Duodenal mucosa (tissue), 2 donors: ENCODE data around the gene FAM174B.

Experiments used
- H3K27ac ChIP-seq: one replicate; pipeline ENCODE4 v1.7.0; 2013; ENCODE audit warnings: low read depth, low read length
- H3K27me3 ChIP-seq, 2 donors: one replicate each; pipeline ENCODE4 v1.7.0; 2013; ENCODE audit warnings: low read length in 2 of 2, control low read depth in 1 of 2; ENCODE audit not compliant: insufficient read depth in 2 of 2, control insufficient read depth in 1 of 2
- H3K36me3 ChIP-seq, 2 donors: one replicate each; pipeline ENCODE4 v1.7.0; 2013; ENCODE audit warnings: low read length in 2 of 2, control low read depth in 1 of 2; ENCODE audit not compliant: insufficient read depth in 2 of 2, control insufficient read depth in 1 of 2
- H3K4me1 ChIP-seq, 2 donors: one replicate each; pipeline ENCODE4 v1.7.0; 2013; ENCODE audit warnings: low read length in 2 of 2, control low read depth in 1 of 2; ENCODE audit not compliant: insufficient read depth in 2 of 2, control insufficient read depth in 1 of 2
- H3K4me3 ChIP-seq, 2 donors: one replicate each; pipeline ENCODE4 v1.7.0; 2013; ENCODE audit warnings: low read length in 2 of 2, low read depth in 1 of 2
- H3K9ac ChIP-seq, 2 donors: one replicate each; pipeline ENCODE4 v1.7.0; 2013; ENCODE audit warnings: low read length in 2 of 2, low read depth in 1 of 2
- H3K9me3 ChIP-seq, 2 donors: one replicate each; pipeline ENCODE4 v1.7.0; 2013; ENCODE audit warnings: low read length in 2 of 2, control low read depth in 1 of 2; ENCODE audit not compliant: control insufficient read depth in 1 of 2

FAM174B gene

GRCh38 chr15:92634060-92634459 is 21.5 kb downstream of the FAM174B start:
- H3K36me3 ChIP-seq: no peaks in the 10 kb centered on the region
- no peaks in the 10 kb centered on the region for H3K9me3 ChIP-seq
- H3K4me1 ChIP-seq: peaks cover 17 to 24% of the 10 kb centered on the region in 2 donors
- no peaks in the 10 kb centered on the region for H3K27me3 ChIP-seq
- no peak overlapping the region for H3K9ac ChIP-seq
- H3K27ac ChIP-seq: no peak overlapping the region
- no peak overlapping the region for H3K4me3 ChIP-seq

DNA sequence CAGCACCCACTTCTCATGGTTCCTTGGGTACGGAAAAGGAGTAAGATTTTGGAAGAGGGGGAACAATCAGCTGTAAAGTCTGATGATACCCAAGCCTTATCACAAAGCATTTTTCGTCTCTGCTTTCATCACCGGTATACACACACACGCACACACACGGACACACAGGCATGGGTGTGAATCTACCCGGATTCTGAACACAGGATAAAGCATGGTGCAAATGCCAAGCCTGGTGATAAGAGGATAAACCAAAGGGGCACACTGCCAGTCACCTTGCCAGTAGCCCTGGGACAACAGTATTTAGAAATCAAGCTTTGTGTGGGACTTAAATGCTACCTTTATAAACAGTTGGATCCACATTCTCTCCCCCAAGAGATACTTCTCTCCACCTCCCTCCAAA is 22.2 kb downstream of the FAM174B start:
- H3K4me1 ChIP-seq: peaks cover 10 to 17% of the 10 kb centered on the region in 2 donors
- no peaks in the 10 kb centered on the region for H3K36me3 ChIP-seq
- no peaks in the 10 kb centered on the region for H3K9me3 ChIP-seq
- no peaks in the 10 kb centered on the region for H3K27me3 ChIP-seq
- no peak overlapping the region for H3K27ac ChIP-seq
- H3K4me3 ChIP-seq: no peak overlapping the region
- H3K9ac ChIP-seq: no peak overlapping the region

- no peak overlapping the region for H3K4me3 ChIP-seq
- H3K4me1 ChIP-seq: peaks cover 9 to 14% of the 10 kb centered on the region in 2 donors
- no peak overlapping the region for H3K9ac ChIP-seq
- no peaks in the 10 kb centered on the region for H3K27me3 ChIP-seq
- no peaks in the 10 kb centered on the region for H3K9me3 ChIP-seq
- no peaks in the 10 kb centered on the region for H3K36me3 ChIP-seq
- H3K27ac ChIP-seq: no peak overlapping the region
Observed at GRCh38 chr15:92633001-92633400, 22.6 kb downstream of the FAM174B start.

GRCh38 chr15:92631721-92632120 is 23.9 kb downstream of the FAM174B start:
- Histone ChIP-seq H3K36me3 (no peaks in the 10 kb centered on the region), H3K4me3 (no peak overlapping the region), H3K27me3 (no peaks in the 10 kb centered on the region), H3K9ac (no peak overlapping the region), H3K9me3 (no peaks in the 10 kb centered on the region), H3K27ac (no peak overlapping the region), H3K4me1 (peaks cover 0 to 3% of the 10 kb centered on the region in 2 donors)

- Histone ChIP-seq H3K27ac (no peak overlapping the region), H3K36me3 (no peaks in the 10 kb centered on the region), H3K27me3 (no peaks in the 10 kb centered on the region), H3K9ac (no peak overlapping the region), H3K4me1 (no peaks in the 10 kb centered on the region), H3K9me3 (no peaks in the 10 kb centered on the region), H3K4me3 (no peak overlapping the region)
Observed at GRCh38 chr15:92629975-92630626, 25.5 kb downstream of the FAM174B start.

DNA sequence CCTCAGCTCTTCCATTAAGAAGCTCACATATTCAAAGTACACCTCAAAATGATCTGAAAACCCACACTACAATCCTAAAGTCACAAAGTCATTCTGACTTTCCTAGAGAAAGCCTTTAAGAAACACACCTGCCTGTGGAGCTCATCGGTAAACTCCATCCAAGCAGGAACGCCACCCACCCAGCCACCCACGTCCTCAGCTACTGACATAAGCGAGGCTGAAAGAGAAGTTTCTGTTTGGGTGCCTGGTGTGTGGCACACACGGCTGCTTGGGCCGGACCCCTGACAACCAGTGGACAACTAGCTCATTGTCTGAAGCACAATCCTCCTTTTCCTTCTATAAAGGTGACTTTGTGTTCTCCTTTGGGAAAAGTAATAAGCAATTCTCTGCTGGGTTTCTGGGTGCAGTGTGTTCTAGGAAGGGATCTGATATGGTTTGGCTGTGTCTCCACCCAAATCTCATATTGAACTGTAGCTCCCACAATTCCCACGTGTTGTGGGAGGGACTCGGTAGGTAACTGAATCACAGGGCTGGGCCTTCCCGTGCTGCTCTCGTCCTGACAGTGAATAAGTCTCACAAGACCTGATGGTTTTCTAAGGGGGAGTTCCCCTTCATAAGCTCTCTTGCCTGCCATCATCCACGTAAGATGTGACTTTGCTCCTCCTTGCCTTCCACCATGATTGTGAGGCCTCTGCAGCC is 26.1 kb downstream of the FAM174B start:
- H3K27me3 ChIP-seq: no peaks in the 10 kb centered on the region

GRCh38 chr15:92627014-92627413 is 28.6 kb downstream of the FAM174B start:
- no peaks in the 10 kb centered on the region for H3K9me3 ChIP-seq
- no peak overlapping the region for H3K27ac ChIP-seq
- H3K4me3 ChIP-seq: no peak overlapping the region
- H3K27me3 ChIP-seq: no peaks in the 10 kb centered on the region
- no peaks in the 10 kb centered on the region for H3K4me1 ChIP-seq
- H3K9ac ChIP-seq: no peak overlapping the region
- H3K36me3 ChIP-seq: no peaks in the 10 kb centered on the region

More for the DNA sequence above, 26.1 kb downstream of the FAM174B start:
- no peaks in the 10 kb centered on the region for H3K4me1 ChIP-seq
- no peaks in the 10 kb centered on the region for H3K36me3 ChIP-seq
- H3K9ac ChIP-seq: no peak overlapping the region
- no peaks in the 10 kb centered on the region for H3K9me3 ChIP-seq
- no peak overlapping the region for H3K27ac ChIP-seq
- H3K4me3 ChIP-seq: no peak overlapping the region

- no peaks in the 10 kb centered on the region for H3K27me3 ChIP-seq
- H3K4me1 ChIP-seq: no peaks in the 10 kb centered on the region
- H3K27ac ChIP-seq: no peak overlapping the region
- no peaks in the 10 kb centered on the region for H3K9me3 ChIP-seq
- no peak overlapping the region for H3K9ac ChIP-seq
- H3K36me3 ChIP-seq: no peaks in the 10 kb centered on the region
- no peak overlapping the region for H3K4me3 ChIP-seq
Observed at GRCh38 chr15:92625251-92625980, 30.2 kb downstream of the FAM174B start.

- no peak overlapping the region for H3K9ac ChIP-seq
- no peaks in the 10 kb centered on the region for H3K27me3 ChIP-seq
- no peak overlapping the region for H3K4me3 ChIP-seq
- H3K9me3 ChIP-seq: no peaks in the 10 kb centered on the region
- H3K4me1 ChIP-seq: no peaks in the 10 kb centered on the region
- H3K27ac ChIP-seq: no peak overlapping the region
- H3K36me3 ChIP-seq: no peaks in the 10 kb centered on the region
Observed at GRCh38 chr15:92624401-92624991, 31.1 kb downstream of the FAM174B start.

DNA sequence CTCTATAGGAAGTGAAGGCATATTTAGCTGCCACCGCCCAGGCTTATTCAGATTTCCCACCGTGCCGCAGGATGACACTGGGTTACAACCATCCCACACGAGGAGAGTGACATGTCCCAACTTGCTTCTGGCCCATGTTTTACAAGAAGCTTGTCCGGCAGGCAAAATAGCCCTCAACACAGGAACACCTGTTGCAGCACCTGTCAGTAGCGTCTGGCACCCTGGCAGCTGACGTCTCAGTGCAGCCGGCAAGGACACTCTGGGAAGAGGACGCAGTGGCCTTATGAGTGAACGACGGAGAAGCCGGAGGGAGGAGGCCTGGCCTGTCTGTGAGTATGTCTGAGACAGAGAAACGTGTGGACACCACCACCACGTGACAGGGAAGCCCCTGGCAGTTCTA is 32.1 kb downstream of the FAM174B start:
- Histone ChIP-seq H3K9me3 (no peaks in the 10 kb centered on the region), H3K27me3 (no peaks in the 10 kb centered on the region), H3K36me3 (no peaks in the 10 kb centered on the region), H3K4me3 (no peak overlapping the region), H3K9ac (no peak overlapping the region), H3K4me1 (no peaks in the 10 kb centered on the region), H3K27ac (no peak overlapping the region)
